NCI-H2196 treated with DMSO at 0.1 percent for 48 hours (cell line): ENCODE data around the gene AMOTL2.

Source experiments
- DNase-seq: peaks from one replicate; lab custom pipeline; 2025; ENCODE audit not compliant: unreplicated experiment; lab: John Stamatoyannopoulos, UW

AMOTL2 gene

GRCh38 chr3:134380249-134380648 is 6.0 kb upstream of the AMOTL2 start:
- DNase-seq: no peak

- no peak for DNase-seq
Measured at GRCh38 chr3:134378818-134379217, 4.6 kb upstream of the AMOTL2 start.

GRCh38 chr3:134378384-134378783 is 4.1 kb upstream of the AMOTL2 start:
- DNase-seq: no peak

DNA sequence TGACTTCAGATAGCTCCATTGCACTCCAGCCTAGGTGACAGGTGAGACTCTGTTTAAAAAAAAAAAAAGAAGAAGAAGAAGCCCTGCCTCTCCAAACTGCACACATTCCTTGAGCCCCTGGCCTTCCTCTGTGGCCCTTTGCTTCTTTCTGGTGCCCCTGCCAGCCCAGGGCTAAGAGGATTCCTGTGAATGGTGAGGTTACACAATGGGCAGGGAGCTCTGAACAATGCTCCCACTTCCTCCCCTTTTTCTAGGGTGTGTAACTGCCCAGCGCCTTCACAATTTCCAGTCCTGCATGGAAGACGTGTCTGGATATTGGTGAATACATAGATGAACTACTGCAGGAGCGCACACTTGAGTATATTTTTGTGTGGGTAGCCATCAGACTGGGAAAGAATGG is 3.6 kb upstream of the AMOTL2 start:
- no peak for DNase-seq

GRCh38 chr3:134376786-134377426 is 2.7 kb upstream of the AMOTL2 start:
- DNase-seq: no peak

DNA sequence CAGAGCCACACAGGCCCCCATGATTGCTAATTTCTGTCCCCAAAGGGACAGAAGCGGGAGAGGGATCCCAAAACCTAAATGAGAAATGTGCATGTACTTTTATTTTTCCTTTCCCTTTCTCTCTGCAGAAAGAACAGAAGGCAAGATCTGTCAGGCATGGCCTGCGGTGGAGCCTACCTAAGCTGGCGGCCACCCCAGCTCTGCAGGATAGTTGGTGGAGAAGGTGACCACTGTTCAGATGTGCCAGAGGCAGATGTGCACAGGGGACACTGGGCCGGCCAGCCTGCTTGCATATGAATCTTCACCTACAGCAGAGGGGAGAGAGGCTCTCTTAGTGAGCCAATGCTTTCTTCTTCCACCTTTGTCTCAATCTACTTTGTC is 2.1 kb upstream of the AMOTL2 start:
- DNase-seq: no peak

- DNase-seq: no peak
Measured at GRCh38 chr3:134375582-134376384, 1.5 kb upstream of the AMOTL2 start.

DNA sequence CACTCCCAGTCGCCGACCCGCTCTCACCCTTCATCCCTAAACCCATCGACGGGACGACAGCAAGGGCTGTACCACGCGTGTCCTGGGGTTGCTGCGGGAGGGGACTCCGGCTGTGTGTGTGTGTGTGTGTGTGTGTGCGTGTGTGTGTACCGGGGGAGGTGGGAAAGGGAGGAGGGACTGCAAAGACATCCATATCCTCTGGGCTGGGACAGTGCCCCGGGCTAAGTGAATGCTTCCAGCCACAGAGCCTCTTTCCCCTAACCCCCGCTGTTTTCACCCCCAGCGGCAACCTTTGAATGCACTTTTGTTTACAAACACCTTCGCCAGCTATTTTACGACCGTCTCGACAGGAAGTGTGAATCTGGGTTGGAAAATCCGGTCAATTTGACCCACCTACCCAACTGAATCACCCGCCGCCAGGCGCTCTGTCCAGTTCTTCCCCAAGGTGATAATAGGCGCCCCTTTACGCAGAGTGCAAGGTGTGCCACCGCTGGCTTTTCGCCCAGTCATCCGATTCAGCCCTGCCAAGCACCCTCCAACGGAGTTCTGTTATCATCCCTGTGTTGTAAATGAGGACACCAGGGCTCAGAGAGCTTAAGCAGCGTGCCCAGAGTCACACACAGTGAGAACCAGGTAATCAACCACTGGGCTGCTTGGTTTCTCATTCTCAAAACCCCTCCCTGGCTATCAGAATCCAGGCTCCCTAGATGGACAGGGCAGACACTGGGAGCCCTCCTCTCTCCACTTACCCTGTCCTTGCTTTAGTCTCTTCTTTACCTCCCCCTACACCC is 739 bp upstream of the AMOTL2 start:
- peak; percentile 36 for DNase-seq

- peak; percentile 64 for DNase-seq
Measured at GRCh38 chr3:134373271-134374104, 759 bp downstream of the AMOTL2 start.

DNA sequence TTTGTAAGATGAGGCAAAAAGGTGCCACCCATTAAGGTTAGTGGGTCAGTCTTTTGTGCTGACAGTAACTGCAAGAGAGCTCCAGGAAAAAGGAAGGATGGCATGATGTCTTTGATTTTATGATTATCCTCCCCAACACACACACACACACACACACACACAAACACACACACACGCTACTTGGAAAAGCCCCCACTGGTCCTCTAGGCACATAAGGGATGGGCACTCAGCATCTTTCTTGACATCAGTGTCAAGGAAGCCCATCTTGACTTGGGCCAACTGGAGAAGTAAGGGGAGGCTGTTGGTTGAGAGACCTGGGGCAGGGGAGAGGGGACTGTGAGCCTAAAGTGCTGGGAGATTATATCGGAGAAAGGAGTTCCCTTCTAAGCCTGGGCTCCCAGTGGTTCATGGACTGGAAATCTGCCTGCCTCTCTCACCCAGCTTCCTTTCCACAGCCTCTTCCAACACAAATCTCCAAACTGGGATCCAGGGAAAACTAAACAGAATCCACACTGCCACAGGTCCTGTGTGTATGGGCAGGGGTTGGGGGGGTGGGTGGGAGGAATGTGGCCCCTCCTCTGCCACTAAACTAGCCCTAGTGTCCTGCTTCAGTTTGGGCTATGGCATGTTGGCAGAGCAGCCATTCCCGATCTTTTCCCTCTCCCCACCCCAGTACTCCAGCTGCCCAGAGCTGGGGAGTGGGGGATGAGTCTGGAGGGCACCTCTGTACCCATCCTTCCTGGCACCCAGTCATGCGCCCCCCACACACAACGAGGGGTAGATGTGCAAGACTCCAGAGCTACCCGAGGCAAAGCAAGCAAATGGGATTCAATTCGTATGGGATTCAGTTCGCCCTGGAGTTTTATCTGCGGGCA is 1.6 kb downstream of the AMOTL2 start:
- DNase-seq: no peak

- DNase-seq: no peak
Measured at GRCh38 chr3:134371542-134372324, 2.5 kb downstream of the AMOTL2 start.

GRCh38 chr3:134370611-134371531 is 3.4 kb downstream of the AMOTL2 start:
- no peak for DNase-seq

DNA sequence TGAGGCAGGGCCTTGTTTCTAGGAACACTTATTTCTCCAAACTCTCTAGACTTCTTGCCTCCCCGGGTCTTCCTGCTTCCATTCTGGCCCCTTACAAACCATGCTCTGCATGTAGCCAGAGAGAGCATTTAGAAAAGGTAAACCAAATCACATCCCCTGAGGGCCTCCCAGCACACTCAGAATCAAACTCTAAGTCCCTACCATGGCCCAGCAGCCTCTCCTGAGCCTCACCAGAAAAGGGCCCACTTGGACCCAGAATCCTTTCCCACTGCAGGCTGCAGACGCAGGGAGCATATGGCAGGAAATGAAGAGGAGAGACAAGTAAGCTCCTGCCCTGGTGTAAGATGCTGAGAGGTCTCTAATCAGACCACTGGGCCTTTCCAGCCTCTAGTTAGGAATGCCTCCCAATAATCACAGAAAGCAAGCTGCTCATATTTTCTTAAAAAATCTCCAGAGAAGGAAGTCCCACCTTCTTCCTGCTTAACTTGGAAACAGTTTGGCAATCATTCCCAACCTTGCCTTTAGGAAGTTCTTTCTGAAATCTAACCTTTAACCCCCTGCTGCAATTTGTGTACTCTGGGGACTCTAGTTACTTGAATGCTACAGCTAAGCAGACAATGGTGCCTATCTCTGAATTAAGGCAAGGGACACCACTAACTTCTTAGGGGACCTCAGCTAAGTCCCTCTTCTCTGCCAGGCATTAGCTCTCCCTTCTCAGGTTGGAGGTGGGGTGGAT is 4.2 kb downstream of the AMOTL2 start:
- DNase-seq: no peak

DNA sequence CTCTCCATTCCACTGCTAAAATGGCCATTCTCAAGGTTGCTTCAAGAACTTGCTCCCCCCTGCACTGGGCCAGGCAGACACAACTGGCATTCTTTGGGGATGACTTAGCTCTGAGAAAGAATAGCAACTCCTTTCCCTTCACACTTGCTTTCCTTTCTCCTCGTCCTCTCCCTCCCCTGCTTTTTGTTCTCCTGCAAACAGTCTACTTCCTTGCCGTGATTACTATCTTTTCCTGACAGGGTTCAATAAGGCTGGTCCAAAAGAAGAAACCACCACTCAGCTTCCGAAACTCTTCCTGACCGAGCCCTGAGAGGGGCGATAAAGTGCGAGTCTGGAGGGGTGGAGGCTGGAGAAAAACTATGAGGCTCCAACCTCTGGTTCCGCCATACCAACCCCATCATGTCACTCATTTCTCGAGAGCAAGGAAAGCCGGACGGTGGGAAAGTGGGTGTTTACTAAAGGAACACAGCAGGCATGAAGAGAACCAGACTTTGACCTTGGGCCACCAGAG is 5.0 kb downstream of the AMOTL2 start:
- DNase-seq: no peak

- DNase-seq: no peak
Measured at GRCh38 chr3:134368751-134369105, 5.5 kb downstream of the AMOTL2 start.

DNA sequence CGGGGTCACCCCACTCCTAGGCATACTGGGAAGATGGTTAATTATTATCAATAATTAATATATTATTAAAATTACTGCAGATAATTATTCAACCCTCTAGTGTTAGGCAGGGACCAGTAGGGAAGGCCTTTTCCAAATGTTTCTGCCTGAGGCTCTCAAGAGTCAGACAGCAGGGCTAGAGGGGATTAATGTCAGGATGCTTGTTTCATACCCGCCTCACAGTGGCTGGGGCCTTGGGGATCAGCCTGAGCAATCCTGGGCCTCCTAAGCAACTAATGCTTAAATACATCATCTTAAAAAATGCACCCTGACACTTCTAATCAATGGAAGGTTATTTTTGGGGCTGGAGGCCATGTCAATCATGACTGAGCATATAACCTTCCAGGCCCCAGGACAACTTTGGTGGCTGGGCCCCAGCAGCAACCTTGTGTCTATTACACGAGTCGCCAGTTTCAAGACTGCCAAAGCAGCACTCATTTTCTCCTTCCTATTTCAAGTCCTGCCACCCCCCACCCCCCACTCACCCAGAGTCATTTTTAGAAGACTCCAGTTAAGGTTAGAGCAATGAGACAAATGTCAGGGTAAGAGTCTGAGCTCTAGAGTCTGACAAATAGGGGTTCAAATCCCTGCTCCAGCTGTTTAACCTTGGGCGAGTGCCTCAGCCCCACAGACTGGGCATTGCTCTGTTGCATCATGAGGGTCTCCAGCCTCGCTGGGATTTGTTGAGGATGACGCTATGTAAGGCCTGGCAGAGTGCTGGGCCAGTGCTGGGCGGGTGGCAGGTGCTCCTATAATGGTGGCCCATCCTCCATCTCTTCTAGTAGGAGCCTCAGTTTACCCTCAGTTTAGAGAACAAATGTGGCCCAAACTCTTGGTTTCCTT is 6.1 kb downstream of the AMOTL2 start:
- no peak for DNase-seq
